ENCODE data around the gene TCTN1.
"Not testable (repeated sequence)": the region's sequence is repeated elsewhere in the genome, so short reads cannot be mapped to it uniquely, and the experiment has no call there.

The TCTN1 gene

GRCh38 chr12:110613771-110614684 lies at the start of gene TCTN1:
Gene TCTN1, plus strand, starts transcription at chr12:110614129. Its CDS starts 54 bp downstream, at chr12:110614183.
- DNase-seq (ENCODE audit: low spot score) = peak; percentile 94

- no peak for DNase-seq (ENCODE audit: low spot score)
These were observed 49.4 kb upstream of the TCTN1 start for GRCh38 chr12:110564471-110564991.

GRCh38 chr12:110565894-110566871 lies 47.7 kb upstream of the TCTN1 start:
- peak; percentile 49 for DNase-seq (ENCODE audit: low spot score)

- DNase-seq (ENCODE audit: low spot score) = no peak
These were observed 46.9 kb upstream of the TCTN1 start for GRCh38 chr12:110566993-110567392.

- DNase-seq (ENCODE audit: low spot score) = no peak
These were observed 45.2 kb upstream of the TCTN1 start for GRCh38 chr12:110568752-110569151.

GRCh38 chr12:110569838-110570237 lies 44.1 kb upstream of the TCTN1 start:
- DNase-seq (ENCODE audit: low spot score) = not testable (repeated sequence)

GRCh38 chr12:110570798-110571197 lies 43.1 kb upstream of the TCTN1 start:
- not testable (repeated sequence) for DNase-seq (ENCODE audit: low spot score)

GRCh38 chr12:110574044-110574443 lies 39.9 kb upstream of the TCTN1 start:
- no peak for DNase-seq (ENCODE audit: low spot score)

GRCh38 chr12:110574717-110575230 lies 39.2 kb upstream of the TCTN1 start:
- DNase-seq (ENCODE audit: low spot score) = not testable (repeated sequence)

GRCh38 chr12:110575326-110575725 lies 38.6 kb upstream of the TCTN1 start:
- DNase-seq (ENCODE audit: low spot score) = no peak

GRCh38 chr12:110576504-110576903 lies 37.4 kb upstream of the TCTN1 start:
- no peak for DNase-seq (ENCODE audit: low spot score)

GRCh38 chr12:110577864-110578693 lies 35.9 kb upstream of the TCTN1 start:
- DNase-seq (ENCODE audit: low spot score) = no peak

- no peak for DNase-seq (ENCODE audit: low spot score)
These were observed 35.0 kb upstream of the TCTN1 start for GRCh38 chr12:110578694-110579534.

GRCh38 chr12:110579535-110580253 lies 34.2 kb upstream of the TCTN1 start:
- no peak for DNase-seq (ENCODE audit: low spot score)

GRCh38 chr12:110581931-110582275 lies 32.0 kb upstream of the TCTN1 start:
- DNase-seq (ENCODE audit: low spot score) = no peak

GRCh38 chr12:110582276-110583136 lies 31.4 kb upstream of the TCTN1 start:
- DNase-seq (ENCODE audit: low spot score) = peak; percentile 53

- DNase-seq (ENCODE audit: low spot score) = peak; percentile 97
These were observed 30.5 kb upstream of the TCTN1 start, which contains the start of gene PPTC7 for GRCh38 chr12:110583137-110584059. Gene PPTC7, minus strand, starts transcription at chr12:110583318. Its CDS starts 287 bp downstream, at chr12:110583031.

Measured in putamen (tissue), 1 donor.